ENCODE data around the gene CARD6.
"Not testable (repeated sequence)": the region's sequence is repeated elsewhere in the genome, so short reads cannot be mapped to it uniquely, and the experiment has no call there.

Gene CARD6

GRCh38 chr5:40873286-40873880 lies 32.2 kb downstream of the CARD6 start:
- no peak for DNase-seq (ENCODE audit: low read depth in 3 of 3, low spot score in 1 of 3)

DNA sequence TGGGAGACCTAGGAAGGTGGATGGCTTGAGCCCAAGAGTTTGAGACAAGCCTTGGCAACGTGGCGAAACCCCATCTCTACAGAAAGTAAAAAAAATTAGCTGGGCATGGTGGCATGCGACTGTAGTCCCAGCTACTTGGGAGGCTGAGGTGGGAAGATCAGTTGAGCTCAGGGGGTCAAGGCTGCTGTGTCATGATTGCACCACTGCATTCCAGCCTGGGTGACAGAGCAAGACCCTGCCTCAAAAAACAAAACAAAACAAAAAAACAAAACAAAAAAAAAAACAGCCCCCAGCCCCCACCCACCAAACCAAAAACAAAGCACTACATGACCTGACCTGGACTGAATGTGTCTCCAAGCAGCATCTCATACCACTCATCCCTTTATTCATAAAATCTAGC lies 34.8 kb downstream of the CARD6 start:
- no peak for DNase-seq (ENCODE audit: low read depth in 3 of 3, low spot score in 1 of 3)

DNA sequence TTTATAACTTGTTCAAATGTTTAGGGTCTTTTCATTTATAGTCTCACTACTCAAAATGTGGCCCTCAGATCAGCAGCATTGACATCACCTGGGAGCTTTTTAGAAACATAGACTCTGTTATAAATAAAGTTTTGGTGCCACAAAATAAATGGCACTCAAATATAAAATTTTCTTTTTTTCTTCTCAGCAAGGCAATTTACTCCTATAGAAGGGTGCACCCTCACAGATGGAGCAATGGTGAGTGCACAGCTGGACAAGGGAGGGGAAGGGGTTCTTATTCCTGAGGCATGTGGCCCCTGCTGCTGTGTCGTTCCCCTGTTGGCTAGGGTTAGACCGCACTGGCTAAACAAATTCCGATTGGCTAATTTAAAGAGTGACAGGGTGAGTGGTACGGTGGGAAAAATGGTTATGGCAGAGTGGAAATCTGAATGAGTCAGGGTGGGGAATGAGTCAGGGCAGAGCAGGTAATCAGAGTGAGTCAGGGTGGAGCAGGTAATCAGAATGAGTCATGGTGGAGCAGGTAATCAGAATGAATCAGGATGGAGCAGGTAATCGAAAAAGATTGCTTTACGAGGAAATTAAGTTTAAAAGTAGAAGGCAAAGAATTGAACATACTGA lies 36.3 kb downstream of the CARD6 start:
- no peak for DNase-seq (ENCODE audit: low read depth in 3 of 3, low spot score in 1 of 3)

GRCh38 chr5:40879163-40879942 lies 38.2 kb downstream of the CARD6 start:
- DNase-seq (ENCODE audit: low read depth in 3 of 3, low spot score in 1 of 3): no peak

GRCh38 chr5:40882291-40882690 lies 41.1 kb downstream of the CARD6 start:
- no peak for DNase-seq (ENCODE audit: low read depth in 3 of 3, low spot score in 1 of 3)

- DNase-seq (ENCODE audit: low read depth in 3 of 3, low spot score in 1 of 3): not testable (repeated sequence)
Measured at GRCh38 chr5:40883051-40883450, 41.9 kb downstream of the CARD6 start.

DNA sequence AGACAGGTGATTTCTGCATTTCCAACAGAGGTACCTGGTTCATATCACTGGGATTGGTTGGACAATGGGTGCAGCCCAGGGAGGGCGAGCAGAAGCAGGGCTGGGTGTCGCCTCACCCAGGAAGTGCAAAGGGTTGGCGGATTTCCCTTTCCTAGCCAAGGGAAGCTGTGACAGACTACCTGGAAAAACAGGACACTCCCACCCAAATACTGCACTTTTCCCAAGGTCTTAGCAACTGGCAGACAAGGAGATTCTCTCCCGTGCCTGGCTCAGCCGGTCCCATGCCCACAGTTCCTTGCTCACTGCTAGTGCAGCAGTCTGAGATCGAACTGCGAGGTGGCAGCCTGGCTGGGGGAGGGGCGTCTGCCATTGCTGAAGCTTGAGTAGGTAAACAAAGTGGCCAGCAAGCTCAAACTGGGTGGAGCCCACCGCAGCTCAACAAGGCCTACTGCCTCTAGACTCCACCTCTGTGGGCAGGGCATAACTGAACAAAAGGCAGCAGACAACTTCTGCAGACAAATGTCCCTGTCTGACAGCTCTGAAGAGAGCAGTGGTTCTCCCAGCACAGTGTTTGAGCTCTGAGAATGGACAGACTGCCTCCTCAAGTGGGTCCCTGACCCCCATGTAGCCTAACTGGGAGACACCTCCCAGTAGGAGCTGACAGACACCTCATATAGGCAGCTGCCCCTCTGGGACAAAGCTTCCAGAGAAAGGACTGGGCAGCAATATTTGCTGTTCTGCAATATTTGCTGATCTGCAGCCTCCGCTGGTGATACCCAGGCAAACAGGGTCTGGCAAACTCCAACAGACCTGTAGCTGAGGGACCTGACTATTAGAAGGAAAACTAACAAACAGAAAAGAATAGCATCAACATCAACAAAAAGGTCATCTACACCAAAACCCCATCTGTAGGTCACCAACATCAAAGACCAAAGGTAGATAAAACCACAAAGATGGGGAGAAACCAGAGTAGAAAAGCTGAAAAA lies 54.6 kb downstream of the CARD6 start:
- not testable (repeated sequence) for DNase-seq (ENCODE audit: low read depth in 3 of 3, low spot score in 1 of 3)

DNA sequence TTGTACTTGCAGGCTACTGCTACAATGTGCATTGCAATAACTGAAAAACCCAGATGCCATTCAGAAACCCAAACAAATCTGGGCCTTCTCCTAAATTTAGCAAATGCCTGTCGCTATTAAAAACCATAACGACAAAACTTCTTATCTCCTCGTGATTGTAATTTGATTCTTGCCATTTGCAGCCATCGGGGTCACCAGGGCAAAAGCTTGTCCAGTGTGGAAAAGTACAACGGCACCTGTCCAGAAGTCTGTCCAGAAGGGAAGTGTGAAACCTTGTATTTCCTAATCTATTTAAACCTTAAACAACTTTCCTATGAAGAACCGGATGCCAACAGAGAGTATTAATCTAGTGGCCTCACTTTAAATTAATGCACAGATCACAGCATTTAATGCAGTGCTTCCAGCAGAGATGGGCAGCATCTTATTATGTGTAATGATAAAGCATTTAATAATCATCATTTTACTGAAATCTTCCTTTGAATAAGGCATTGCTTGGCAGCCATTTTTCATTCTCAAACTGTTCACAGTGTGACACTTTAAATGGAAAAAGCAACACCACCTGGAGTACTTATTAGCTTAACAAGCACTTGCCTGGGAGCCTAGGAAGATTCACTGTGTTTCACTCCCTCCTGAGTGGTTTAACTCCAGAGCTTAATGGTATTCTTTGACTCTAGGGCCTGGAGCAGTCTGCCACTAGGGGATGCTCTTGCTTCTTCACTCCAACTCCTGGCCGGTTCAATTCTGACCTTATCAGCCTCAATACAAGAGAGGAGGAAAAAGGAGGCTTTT lies 63.2 kb downstream of the CARD6 start:
- DNase-seq (ENCODE audit: low read depth in 3 of 3, low spot score in 1 of 3): no peak

DNA sequence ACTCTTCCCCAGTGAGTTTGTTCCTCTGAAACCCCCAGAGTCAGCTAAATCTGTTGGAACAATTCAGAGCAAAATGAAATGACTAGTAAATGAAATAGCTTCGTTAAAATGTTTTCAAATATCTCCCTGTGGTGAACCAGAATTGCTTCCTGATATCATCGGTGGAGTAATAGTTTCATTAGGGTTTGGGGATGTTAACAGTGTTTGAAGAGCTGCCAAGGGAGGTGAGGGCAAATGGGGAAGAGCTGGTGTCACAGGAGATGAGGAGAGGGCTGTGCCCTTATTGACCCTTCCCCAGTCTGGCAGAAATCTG lies 63.8 kb downstream of the CARD6 start:
- no peak for DNase-seq (ENCODE audit: low read depth in 3 of 3, low spot score in 1 of 3)

DNA sequence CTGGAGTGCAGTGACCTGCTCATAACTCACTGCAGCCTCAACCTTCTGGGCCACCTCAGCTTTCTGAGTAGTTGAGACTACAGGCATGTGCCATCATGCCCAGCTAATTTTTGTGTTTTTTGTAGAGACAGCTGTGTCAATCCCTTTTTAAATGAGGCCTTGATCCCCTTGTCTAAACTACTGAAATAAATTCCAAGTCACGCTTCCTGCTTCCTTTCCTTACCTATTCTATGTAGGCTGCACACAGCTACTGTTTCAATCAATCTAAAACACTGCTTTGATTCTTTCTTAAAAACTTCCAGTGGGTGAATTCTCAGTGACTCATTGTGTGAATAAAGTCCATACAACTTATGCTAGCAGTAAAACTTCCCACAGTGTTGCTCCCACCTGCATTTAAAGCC lies 65.2 kb downstream of the CARD6 start:
- DNase-seq (ENCODE audit: low read depth in 3 of 3, low spot score in 1 of 3): no peak

DNA sequence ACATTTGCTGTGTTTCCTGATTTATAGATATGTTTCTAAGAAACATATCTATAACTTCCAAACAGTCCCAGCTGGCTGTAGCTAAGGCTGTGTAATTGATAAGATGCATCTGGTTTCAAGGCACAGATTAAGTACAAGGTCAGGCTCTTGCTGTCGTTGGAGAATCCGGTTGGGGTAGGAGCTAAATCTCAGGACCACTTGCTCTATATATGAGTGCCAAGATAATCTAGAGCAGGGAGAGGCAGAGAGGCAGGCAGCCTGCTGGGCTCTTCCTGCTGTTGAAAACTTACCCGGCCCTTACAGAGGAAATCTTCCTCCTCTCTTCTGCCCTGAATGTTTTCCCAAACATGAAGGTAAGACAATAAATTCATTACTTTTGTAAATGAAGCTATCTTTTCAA lies 68.1 kb downstream of the CARD6 start, which contains the start of gene C7:
Gene C7 (plus strand): TSS at position 234 of the 400 bp plus-strand sequence. CDS start 114 bp downstream, at position 348.
- no peak for DNase-seq (ENCODE audit: low read depth in 3 of 3, low spot score in 1 of 3)

GRCh38 chr5:40909723-40910122 lies 68.6 kb downstream of the CARD6 start:
- no peak for DNase-seq (ENCODE audit: low read depth in 3 of 3, low spot score in 1 of 3)
